Loucy (cell line): ENCODE data around the gene IFNA10.
"Not testable (repeated sequence)": the region's sequence is repeated elsewhere in the genome, so short reads cannot be mapped to it uniquely, and the experiment has no call there.

Experiments
- H2AFZ ChIP-seq: fragments of 200-600 bp; sonication (generic); 2 replicates; pipeline ENCODE4 v1.6.0; 2016; ENCODE audit warnings: antibody characterized with exemption, mild to moderate bottlenecking, low read length, moderate library complexity
- H3F3A ChIP-seq: fragments of 200-600 bp; 2 replicates; pipeline ENCODE4 v1.6.0; 2016; ENCODE audit warnings: antibody characterized with exemption, low read depth, mild to moderate bottlenecking
- H3K27me3 ChIP-seq: fragments of 200-600 bp; sonication (generic); 2 replicates; pipeline ENCODE4 v1.6.1; 2014; ENCODE audit warnings: low read length, mild to moderate bottlenecking; ENCODE audit not compliant: insufficient read depth, poor library complexity, severe bottlenecking
- H3K36me3 ChIP-seq: fragments of 200-600 bp; sonication (generic); 2 replicates; pipeline ENCODE4 v1.6.1; 2016; ENCODE audit warnings: low read length; ENCODE audit not compliant: insufficient read depth
- H3K4me1 ChIP-seq: fragments of 200-600 bp; sonication (generic); 2 replicates; pipeline ENCODE4 v1.5.1; 2014; ENCODE audit warnings: low read length, mild to moderate bottlenecking; ENCODE audit not compliant: insufficient read depth, poor library complexity, severe bottlenecking
- H3K4me2 ChIP-seq: fragments of 200-600 bp; sonication (generic); 2 replicates; pipeline ENCODE4 v1.6.0; 2014; ENCODE audit warnings: antibody characterized with exemption, low read length, low read depth, mild to moderate bottlenecking; ENCODE audit not compliant: poor library complexity, severe bottlenecking
- H3K4me3 ChIP-seq: fragments of 200-600 bp; sonication (generic); 2 replicates; pipeline ENCODE4 v1.5.1; 2014; ENCODE audit warnings: low read length, mild to moderate bottlenecking, mixed read lengths; ENCODE audit not compliant: poor library complexity, severe bottlenecking
- H3K79me2 ChIP-seq: fragments of 200-600 bp; sonication (generic); 2 replicates; pipeline ENCODE4 v1.6.1; 2014; ENCODE audit warnings: low read length; ENCODE audit not compliant: insufficient read depth
- H3K9ac ChIP-seq: fragments of 200-600 bp; sonication (generic); 2 replicates; pipeline ENCODE4 v1.6.0; 2014; ENCODE audit warnings: mild to moderate bottlenecking, low read depth, low read length, moderate library complexity; ENCODE audit not compliant: poor library complexity, severe bottlenecking
- H3K9me2 ChIP-seq: fragments of 200-600 bp; sonication (generic); replicated peaks from 2 replicates; pipeline ENCODE4 v1.6.1; 2016; ENCODE audit warnings: low read depth, low read length, mixed read lengths
- H3K9me3 ChIP-seq: fragments of 200-600 bp; sonication (generic); 2 replicates; pipeline ENCODE4 v1.6.1; 2014; ENCODE audit warnings: mild to moderate bottlenecking, antibody characterized with exemption, low read length, low read depth; ENCODE audit not compliant: insufficient read depth
- H4K20me1 ChIP-seq: fragments of 200-600 bp; sonication (generic); 2 replicates; pipeline ENCODE4 v1.6.0; 2014; ENCODE audit warnings: antibody characterized with exemption, low read length, mild to moderate bottlenecking; ENCODE audit not compliant: insufficient read depth, poor library complexity, severe bottlenecking
- CTCF ChIP-seq: fragments of 200-600 bp; sonication (generic); conservative IDR thresholded peaks from 2 replicates; pipeline ENCODE4 v1.5.1; 2014; ENCODE audit warnings: mild to moderate bottlenecking, antibody characterized with exemption, low read length
- EZH2phosphoT487 ChIP-seq: fragments of 200-600 bp; IDR thresholded peaks from 2 replicates; pipeline ENCODE4 v1.6.1; 2018; ENCODE audit warnings: antibody characterized with exemption, mild to moderate bottlenecking, moderate library complexity, borderline replicate concordance

The IFNA10 gene

GRCh38 chr9:21239911-21240310 lies 33.0 kb upstream of the IFNA10 start, which contains the start of gene IFNA14:
TSS of gene IFNA14 (minus strand) at chr9:21240005. CDS start at chr9:21239935, 70 bp downstream.
- Histone ChIP-seq H3K4me2 (no peak within 1 kb of the TSS), H3K9ac (no peak within 1 kb of the TSS), H3K27me3 (no peaks in the 10 kb centered on the region)

GRCh38 chr9:21236360-21236714 lies 29.4 kb upstream of the IFNA10 start:
- Histone ChIP-seq H2AFZ (0 out of 2 replicates have a peak overlapping the region, but pooled peaks have one; percentile 70), H3K4me3 (peak overlapping the region; percentile 67), H3K4me2 (peak overlapping the region; percentile 79)
- H3K27me3 ChIP-seq, H3K9me2 ChIP-seq, H3K9me3 ChIP-seq, H3K79me2 ChIP-seq, H3K9ac ChIP-seq, H3K4me1 ChIP-seq, H3F3A ChIP-seq, H3K36me3 ChIP-seq, H4K20me1 ChIP-seq: not testable (repeated sequence)

More at GRCh38 chr9:21239911-21240310, 33.0 kb upstream of the IFNA10 start, which contains the start of gene IFNA14:
- H3K9me3 ChIP-seq: no peaks in the 10 kb centered on the region
- no peak for TF ChIP-seq EZH2phosphoT487
- no peak for TF ChIP-seq CTCF
- no peak within 1 kb of the TSS for H3K4me3 ChIP-seq
- H4K20me1 ChIP-seq: no peaks in the 10 kb centered on the region
- peaks cover 10% of the 10 kb centered on the region for H3K4me1 ChIP-seq
- no peak within 1 kb of the TSS for H2AFZ ChIP-seq
- no peaks in the 10 kb centered on the region for H3K79me2 ChIP-seq
- H3F3A ChIP-seq: no peaks in the 10 kb centered on the region
- no peaks in the 10 kb centered on the region for H3K9me2 ChIP-seq
- H3K36me3 ChIP-seq: no peaks in the 10 kb centered on the region

DNA sequence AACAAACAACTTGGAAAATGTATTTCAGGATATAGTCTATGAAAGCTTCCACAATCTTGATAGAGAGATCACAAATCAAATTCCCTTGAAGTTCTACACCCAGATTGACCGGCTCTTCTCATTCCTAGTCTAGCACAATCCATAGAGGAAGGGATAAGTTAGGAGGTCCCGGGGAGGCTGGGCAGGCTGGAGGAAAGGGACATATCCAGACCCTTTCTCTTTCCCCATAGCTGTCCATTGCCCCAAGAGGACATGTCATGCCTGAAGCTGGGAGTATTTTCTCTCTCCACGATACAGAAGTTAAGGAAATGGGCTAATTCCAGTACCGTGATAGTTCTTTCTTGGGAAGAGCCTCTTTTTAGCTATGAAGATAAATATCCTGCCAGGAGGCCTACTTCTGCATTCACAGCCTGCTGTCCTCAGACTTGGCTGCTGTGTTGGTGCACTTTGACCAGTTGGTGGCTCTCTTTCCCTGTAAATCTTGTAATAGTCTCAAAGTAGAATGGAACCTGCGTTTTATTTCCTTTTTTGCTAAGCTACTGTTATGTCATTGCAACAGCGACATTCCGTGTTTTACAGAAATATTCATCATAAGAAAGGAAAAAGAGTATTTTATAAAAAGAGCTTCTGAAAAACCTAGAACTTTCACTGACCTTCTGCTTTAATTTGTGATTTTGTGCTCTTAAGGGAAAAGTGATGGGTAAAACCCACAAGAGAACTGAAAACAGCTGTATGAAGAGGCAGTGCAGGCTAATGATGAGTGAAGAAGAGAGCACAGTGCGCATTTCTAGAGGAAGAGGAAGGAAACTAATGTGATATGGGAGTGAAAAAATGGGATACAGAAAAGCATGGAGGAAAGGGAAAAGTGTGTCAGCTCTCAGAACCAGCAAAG lies 28.8 kb upstream of the IFNA10 start:
- H3K9ac ChIP-seq, H3F3A ChIP-seq, H3K9me3 ChIP-seq, H3K9me2 ChIP-seq, H3K4me1 ChIP-seq, H3K36me3 ChIP-seq, H3K27me3 ChIP-seq, H4K20me1 ChIP-seq, H3K79me2 ChIP-seq: not testable (repeated sequence)
- TF ChIP-seq CTCF: peak; percentile 79
- Histone ChIP-seq H2AFZ (peak overlapping the region; percentile 70; the same call in 1 of the 2 replicates), H3K4me3 (peak overlapping the region; percentile 67), H3K4me2 (peak overlapping the region; percentile 79)
